Right ventricle myocardium inferior (tissue), 1 donor: ENCODE measurements around the gene GPR82. TPM values are rescaled to one million over a fixed set of nuclear protein-coding genes. Genes with fewer than 3 reads are reported as not detected.
"Not testable (repeated sequence)": the region's sequence is repeated elsewhere in the genome, so short reads cannot be mapped to it uniquely, and the experiment has no call there.

Experiments
- ATAC-seq: fragments of 200-7000 bp; cut with Tn5 transposase; one replicate; pipeline ENCODE4 v1.9.1; 2020; ENCODE audit warnings: mild to moderate bottlenecking, moderate library complexity
- DNase-seq: peaks from one replicate; pipeline ENCODE4 v3.0.0; 2021; ENCODE audit errors: missing footprints
- intact Hi-C: fragments of 100-400 bp; cut with DNase I; formaldehyde crosslinking; loops from one replicate; pipeline ENCODE4 v1.11.0; 2022
- total RNA-seq: library from RNA; stranded (reverse); fragmentation: NEBNext Ultra II Directional; extraction: Animal tissue kit (Norgen Biotek cat#: 25700); gene quantifications from one replicate; pipeline ENCODE4 v1.2.1, GENCODE V29; 2021
- donor health status: DM: no; HTN: yes; CAD: no; lungs with severe emphysema.

Gene GPR82
- total RNA-seq, 1 donor from 2014 or later = 0.22 TPM

DNA sequence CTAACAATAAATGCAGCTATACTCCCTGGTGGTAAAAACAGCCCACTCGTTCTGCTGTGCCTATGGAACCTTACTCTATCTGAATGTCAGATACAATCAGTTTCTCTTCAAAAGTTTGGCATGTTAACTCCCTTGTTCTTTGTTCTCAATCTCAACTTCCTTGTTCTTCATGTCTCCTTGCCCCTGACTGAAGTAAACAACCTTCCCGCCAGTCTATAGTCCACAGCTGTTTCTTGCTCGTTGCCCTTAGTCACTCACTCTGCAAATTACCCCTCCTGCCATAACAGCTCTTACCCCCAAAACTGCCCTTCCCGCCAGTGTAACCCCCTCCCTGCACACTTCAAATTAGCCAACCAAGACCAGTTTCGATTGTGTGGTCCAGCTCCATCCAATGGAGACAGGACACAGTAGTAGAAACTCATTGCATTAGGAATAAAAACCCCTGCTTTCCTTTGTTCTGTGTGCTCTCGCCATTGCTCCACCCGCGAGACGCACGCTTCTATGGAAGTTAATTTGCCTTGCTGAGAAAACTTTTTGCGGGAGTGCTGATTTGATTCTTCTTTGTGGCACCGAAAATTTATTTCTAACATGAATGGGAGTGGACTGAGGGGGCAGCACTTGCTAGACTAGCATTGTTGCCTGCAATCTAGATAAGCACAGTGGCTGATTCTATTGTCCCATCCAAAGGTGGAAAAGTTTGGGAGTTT is 7.1 kb upstream of the GPR82 start:
- intact Hi-C loops = no loop called here
- DNase-seq (no peak), ATAC-seq (no peak)

DNA sequence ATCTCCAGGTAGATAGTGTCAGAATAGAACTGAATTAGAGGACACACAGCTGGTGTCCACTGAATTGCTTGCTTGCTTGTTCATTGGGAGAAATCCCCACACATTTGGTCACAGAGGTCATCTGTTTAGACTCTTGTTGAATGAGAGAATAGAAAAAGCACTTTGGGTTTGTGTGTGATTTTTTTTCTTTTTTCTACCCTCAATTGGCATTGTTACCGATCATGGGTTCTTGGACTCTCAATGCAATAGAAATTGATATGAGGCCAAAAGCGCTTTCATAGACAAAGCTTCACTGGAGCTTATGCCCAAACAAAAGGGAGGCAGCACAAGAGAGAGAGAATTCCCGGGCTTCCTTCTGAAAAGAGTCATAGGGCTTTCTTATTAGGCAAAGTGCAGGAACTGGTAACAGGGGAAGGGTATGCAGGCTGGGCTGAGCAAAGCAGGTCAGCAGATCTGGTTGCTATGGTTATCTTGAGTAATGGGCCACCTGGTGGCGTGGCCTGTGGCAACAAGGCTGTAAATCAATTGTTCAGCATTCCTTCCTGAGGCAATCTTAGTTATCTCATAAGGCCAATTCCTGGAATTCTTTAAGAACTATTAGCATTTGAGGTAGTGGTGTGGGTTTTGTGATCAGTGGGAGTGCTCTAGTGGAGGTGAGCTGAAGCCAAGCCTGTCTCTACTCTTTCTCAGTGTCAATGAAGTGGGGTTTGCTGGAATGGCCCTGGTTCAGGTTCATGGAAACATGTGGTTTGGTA is 5.3 kb upstream of the GPR82 start:
- ATAC-seq (no peak), DNase-seq (no peak)
- intact Hi-C loops = no loop called here

DNA sequence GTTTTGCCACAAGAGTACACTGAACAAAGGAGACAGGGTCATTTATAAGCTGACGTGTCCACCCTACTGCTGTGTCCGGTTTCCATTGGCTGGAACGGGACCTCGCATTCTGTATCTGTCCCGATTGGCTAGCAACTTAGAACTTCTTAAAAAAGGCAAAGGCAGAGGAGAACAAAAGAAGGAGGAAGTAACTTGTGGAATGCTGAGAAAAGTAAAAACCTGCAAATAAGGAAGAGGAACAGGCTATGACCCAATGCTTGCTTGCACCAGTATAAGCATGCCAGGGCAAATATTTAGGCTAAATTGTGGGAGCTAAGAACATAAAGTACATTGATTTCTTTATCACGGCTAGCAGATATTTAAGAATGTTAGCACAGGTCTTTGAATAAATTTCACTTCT is 4.4 kb upstream of the GPR82 start:
- ATAC-seq, intact Hi-C loops: not testable (repeated sequence)

DNA sequence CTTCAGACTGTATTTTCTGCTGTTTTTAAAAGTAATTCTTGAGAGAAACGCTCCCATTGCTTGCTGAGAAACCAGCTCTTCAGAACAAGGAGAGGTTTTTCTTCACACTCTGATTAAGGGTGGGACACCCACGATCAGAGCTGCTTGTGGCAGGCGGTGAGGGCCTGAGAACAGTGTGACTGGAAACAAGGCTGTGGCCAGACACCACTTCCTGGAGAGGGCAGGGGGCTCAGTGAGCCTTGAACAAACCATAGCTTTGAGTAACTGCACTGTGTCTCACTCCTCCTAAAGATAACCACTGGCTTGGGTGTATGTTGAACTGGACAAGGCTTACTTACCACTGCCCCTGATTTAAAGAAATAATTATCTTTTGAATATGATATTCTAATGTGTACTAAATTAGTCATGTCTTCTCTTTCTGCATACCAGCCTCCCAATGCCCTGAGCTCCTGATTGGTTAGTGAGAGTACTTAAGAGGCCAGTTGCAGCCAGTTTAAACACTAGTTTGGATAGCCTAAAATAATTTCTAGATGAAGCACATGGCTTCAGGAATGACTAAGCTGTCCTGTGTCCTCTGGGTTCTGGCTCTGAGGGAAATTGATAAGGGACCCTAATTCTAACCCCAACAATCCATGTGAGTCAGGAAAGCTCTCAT is 3.7 kb upstream of the GPR82 start:
- ATAC-seq = no peak
- intact Hi-C loops = no loop called here
- no peak for DNase-seq

More for the DNA sequence above, 4.4 kb upstream of the GPR82 start:
- not testable (repeated sequence) for DNase-seq

DNA sequence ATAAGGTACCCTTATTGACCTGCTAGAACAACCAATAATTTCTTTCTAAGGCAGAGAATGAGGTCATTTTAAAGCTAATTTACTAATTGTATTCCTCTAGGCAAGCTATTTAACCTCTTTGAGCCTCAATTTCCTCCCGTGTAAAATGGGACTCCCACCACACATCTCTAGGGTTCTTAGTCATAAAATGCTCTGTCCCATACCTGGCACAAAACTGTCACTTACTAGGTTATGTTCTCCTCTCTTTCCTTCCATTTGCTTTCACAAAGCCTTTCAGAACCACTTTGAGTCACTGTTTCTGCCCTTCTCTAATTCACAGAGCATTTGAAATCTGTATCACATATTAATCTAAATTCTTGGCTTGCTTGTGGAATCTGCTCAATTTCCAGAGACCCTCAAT is 2.4 kb upstream of the GPR82 start:
- DNase-seq (no peak), ATAC-seq (no peak)
- intact Hi-C loops = no loop called here

DNA sequence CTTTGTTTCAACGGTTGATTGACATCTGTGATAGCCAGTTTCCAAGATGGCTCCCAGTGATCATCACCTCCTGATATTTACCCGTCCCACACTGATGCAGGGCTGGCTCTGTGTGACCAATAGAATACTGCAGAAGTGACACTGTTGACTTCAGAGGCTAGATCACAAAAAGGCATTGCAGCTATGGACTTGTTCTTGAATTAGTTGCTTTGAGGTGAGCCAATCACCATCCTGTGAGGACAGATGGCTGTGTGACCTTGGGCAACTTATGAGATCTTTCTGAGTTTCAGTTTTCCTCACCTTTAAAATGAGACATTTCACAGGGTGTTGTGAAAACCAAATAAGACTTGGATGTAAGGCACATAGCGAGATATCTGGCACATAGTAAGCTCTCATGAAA is 1.8 kb upstream of the GPR82 start:
- ATAC-seq (no peak), DNase-seq (no peak)
- intact Hi-C loops = no loop called here

DNA sequence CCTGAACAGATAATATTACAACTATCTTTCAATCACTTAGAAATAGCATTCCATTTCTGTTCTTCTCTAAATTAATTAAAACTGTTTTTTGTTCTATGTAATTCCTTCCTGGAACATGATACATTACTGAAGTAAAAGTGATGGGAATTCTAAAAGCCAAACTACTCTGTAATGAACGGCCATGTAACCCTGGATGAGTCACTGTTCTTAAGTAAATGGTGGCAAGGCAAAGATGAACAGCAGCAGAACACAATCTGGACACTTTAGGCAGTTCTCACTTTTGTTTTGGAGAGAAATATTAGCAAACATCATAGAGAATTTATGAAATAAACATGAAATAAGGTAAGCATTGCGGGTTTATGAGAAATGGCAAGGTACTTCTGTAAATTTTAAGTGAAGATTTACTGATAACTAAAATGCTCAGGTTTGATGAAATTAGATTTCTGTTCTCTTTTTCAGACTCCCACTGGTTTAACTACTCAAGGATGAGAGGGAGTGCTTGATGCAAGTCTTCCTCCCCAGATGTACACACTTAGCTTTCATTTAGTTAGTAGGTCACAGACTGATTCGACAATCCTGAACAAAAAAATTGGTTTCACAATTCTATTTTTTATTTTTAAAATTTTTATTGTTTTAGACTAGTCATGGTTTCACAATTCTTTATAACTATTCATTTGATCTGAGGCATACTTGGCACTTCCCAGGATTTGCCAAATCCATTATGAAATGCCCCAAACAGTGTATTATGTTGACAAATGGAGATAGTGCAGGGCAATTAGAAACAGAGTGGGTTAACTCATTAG is 964 bp upstream of the GPR82 start:
- intact Hi-C loops = no loop called here
- no peak for DNase-seq
- ATAC-seq = no peak

DNA sequence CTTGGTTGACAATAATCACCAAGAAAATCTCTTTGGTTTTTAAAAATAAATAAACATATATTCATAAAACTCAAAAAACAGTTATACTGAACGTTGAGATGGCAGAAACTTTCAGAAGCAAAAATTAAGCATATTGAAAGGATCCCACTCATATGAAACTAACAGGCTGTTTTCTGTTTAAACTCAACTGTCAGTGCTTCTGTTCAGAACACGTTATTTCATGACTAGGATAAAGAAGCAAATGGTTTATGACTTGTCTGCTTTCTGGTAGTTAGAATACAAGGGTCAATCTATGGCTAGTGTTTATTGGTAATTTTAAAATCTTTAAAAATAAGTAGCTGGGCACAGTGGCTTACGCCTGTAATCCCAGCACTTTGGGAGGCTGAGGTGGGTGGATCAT is 4.1 kb downstream of the GPR82 start:
- intact Hi-C loops = no loop called here
- DNase-seq (no peak), ATAC-seq (no peak)

DNA sequence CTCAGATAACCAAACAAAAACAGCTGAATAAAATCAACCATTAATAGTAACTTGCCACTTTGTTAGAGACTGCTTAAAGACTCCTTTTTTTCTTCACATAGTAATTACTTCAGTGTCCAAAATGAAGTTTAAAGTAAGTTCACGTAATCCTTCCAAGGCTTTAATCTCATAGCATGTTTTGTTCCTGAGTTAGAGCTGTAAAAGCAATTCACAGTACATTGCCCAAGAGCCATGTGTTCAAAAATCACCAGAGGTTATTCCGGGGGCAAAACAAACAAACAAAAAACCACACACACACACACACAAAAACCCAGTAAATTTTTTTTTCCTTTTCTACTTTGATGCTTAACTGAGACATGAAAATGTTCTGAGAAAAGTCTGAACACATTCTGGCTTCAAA is 6.1 kb downstream of the GPR82 start:
- intact Hi-C loops = no loop called here
- ATAC-seq = no peak
- no peak for DNase-seq

DNA sequence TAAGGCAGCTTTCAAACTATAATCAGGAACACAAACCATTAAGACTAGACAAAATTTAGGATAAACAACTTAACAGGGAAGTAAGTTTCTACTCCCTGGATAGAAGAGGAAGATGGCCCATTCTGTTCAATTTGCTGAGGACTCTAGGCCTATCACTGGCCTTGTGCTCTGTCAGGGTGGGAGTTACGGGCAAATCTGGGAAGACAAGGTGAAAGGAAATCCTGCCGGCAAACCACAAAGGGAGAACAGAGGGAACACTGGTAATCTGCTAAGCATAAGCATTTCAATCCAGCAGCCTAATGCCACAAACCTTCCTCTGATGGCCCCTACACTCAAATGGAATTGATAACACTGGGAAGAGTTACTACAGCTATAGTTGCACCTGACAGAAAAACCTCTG is 8.3 kb downstream of the GPR82 start:
- ATAC-seq = no peak
- intact Hi-C loops = no loop called here
- no peak for DNase-seq

DNA sequence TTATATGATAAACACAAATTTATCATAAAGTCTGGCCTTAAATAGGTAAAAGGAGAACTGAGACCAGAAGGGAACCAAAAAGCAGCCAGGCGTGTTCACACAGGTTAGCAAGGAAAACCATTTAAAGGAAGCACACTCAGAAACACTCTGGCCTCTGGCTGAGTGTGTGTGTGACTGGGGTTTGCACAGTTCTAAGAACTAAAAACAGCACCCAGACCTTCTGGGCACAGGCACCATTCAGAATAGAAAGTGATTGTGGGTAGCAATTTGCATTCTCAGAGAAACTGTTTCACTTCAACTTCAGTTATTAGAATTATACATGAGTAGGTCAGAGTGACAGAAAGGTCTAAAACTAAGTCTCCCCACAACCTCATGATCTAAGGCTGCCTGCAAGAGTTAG is 10.0 kb downstream of the GPR82 start:
- DNase-seq (no peak), ATAC-seq (no peak)
- intact Hi-C loops = no loop called here

DNA sequence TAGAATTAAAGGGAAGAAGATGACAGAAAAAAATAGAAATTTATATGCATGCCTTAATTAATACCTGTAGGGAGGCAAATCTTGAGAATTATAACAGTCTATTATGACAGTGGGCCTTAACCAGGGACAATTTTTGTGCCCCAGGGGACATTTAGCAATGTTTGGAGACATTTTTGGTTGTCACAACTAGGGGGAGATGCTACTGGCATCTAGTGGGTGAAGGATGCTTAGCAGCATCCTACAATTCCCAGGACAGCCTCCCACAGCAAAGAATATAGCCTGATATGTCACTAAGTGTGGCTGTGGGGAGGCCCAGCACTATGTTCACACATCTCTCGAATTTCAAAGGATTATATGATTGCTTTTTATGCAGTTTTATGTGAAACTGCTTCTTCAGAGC is 10.5 kb downstream of the GPR82 start:
- intact Hi-C loops = no loop called here
- DNase-seq (no peak), ATAC-seq (no peak)

DNA sequence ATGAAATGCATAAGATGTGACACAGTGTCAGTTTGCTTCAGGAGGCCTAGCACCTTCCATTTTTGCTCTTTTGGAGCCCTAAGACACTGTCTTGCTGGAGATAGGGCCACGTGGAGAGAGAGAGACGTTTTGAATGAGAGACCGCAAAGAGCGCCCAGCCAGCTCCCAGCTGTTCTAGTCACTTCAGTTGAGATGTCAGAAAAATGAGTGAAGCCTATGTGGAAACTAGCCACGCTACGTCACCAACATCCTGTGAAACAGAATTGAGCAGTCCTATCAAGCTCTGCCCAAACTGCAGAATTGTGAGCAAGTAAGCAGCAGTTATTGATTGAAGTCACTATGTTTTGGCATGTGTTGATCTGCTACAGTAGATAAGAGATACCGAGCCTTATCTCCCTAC is 13.1 kb downstream of the GPR82 start:
- ATAC-seq (no peak), DNase-seq (no peak)
- intact Hi-C loops = no loop called here

DNA sequence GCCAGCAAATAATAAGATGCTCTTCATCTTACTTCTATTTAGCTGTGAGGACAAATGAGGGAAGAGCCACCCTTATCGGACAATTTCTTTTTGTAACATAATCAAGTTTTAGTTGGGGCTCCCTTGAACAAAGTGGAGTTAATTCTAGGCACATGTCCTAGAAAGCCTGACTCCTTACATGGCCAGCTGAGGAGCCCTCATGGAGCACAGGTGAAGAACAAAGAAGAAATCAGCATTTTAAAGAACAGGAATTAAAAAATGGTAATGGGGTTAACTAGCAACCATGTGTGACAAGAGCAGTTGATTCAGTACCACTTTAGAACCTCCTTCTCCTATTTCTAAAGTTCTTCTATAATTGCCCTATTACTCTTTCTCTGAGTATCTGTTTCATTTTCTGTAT is 15.9 kb downstream of the GPR82 start:
- DNase-seq (no peak), ATAC-seq (no peak)
- intact Hi-C loops = no loop called here

DNA sequence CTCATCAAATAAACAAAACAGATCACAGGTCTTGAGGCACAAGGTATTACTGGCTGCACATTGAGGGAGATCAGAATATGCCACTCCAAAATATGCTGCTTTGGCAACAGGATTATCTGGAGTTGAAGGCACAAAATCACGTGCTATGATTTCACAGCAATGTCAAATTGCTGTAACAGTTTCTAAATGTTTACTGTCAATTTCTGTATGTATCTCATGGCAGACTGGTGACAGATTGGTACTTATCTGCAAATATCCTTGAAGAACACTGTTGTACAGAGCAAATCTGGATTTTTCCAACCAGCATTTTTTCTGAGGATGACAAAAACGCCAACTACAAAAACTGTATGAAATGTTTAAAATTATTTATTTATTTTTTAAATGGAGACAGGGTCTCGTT is 26.7 kb downstream of the GPR82 start:
- DNase-seq = no peak
- no peak for ATAC-seq
- intact Hi-C loops = no loop called here

DNA sequence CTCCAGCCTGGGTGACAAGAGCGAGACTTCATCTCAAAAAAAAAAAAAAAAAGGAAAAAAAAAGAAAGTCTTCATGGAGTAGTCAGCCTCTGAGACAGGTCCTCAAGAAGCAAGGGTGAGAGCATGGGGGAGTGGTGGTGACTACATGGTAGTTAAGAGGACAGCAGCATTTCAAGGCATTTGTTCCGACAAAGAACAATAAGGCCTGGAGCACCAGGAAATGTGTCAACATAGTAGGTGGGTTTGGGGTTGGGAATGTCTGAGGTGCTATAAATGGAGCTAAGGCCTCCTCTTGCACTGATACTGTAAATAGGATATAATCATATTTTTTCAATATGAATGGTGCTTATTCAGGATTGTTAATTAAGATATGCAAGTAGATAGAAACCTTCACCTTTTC is 34.4 kb downstream of the GPR82 start:
- no peak for ATAC-seq
- intact Hi-C loops = loop anchor here (5.0 kb wide), 1 partner anchor 481 kb away; no protein-coding TSS in a partner anchor
- DNase-seq = no peak

DNA sequence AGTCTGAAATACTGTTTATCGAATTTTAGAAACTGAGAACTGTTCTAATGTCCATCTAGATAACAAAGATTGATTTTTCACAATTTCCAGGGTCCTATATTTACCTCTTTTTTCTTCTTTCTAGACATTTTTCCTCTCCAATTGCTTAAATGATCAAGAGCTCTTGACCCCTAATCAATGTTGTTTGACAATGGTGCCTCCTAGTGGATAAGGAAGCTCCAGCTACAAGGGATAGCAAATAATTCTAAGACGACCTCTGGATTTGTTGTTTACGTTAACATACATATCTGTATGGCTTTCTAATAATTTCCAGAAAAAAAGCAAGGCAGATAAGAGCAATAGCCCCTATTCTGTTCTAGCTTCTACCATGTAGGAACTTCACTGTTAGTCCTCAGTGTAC is 35.8 kb downstream of the GPR82 start:
- ATAC-seq = no peak
- DNase-seq = no peak
- intact Hi-C loops = loop anchor here (5.0 kb wide), 2 partner anchors 203 to 483 kb away; no protein-coding TSS in a partner anchor

DNA sequence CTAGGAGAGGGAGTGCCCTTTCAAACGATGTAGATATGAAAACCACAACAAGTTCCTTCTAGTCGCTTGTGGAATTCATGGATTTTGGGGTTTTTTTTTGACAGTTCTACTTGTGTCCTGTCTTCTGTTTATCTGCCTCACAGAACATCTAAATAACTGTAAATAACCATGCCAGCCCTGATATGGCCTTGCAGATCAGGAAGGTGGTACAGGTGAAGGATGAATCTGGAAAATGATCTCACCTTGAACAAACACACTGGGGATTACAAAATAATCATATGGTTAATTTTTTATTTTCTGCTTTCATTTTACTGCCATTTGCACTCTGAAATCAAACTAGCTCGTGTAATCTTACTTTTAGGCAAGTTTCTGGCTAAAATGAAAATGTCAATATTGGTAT is 37.2 kb downstream of the GPR82 start:
- no peak for ATAC-seq
- intact Hi-C loops = loop anchor here (5.0 kb wide), 1 partner anchor 204 kb away; no protein-coding TSS in a partner anchor
- DNase-seq = no peak

DNA sequence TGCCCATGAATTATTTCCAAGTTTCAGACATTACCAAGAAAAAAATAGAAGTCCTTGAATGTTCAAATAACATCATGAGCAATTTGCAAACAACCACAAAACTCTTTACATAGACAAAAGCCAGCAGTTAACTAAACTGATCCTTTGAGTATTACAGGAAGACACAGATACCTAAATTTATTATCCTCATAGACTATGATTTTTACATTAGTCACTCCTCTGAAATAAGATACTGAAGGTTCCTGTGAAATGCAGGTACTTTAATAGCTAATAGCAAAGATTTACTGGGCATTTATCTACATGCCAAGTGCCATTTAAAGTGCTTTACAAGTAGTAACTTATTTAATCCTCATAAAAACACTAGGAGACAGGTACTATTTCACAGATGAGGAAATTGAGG is 37.7 kb downstream of the GPR82 start:
- ATAC-seq (no peak), DNase-seq (no peak)
- intact Hi-C loops = loop anchor here (5.0 kb wide), 1 partner anchor 204 kb away; no protein-coding TSS in a partner anchor
